ENCODE data around the gene RCE1. TPM values are rescaled to one million over a fixed set of nuclear protein-coding genes. Genes with fewer than 3 reads are reported as not detected.

Gene RCE1
- total RNA-seq, 1 donor, result 10.7 TPM

GRCh38 chr11:66892911-66893310 is 49.7 kb downstream of the RCE1 start:
- H3K4me3 ChIP-seq (ENCODE audit: low read depth, low read length), result no peak overlapping the region
- no peak for DNase-seq (ENCODE audit: low read depth)
- TF ChIP-seq CTCF (IDR thresholded peaks at IDR 0.05; ENCODE audit: insufficient read depth, low read length), result no peak

- DNase-seq (ENCODE audit: low read depth), result no peak
- no peak for TF ChIP-seq CTCF (IDR thresholded peaks at IDR 0.05; ENCODE audit: insufficient read depth, low read length)
- no peak overlapping the region for H3K4me3 ChIP-seq (ENCODE audit: low read depth, low read length)
Observed at GRCh38 chr11:66894141-66894540, 50.9 kb downstream of the RCE1 start.

Other genes with a start within 250 kb of the RCE1 start
- gene RBM14, start 226.8 kb upstream of the RCE1 start, total RNA-seq (ENCODE audit: low replicate concordance), result 11.4 and 26.9 TPM in 2 replicates
- 34.5 and 73.8 TPM in 2 replicates for gene RBM4, start 204.7 kb upstream of the RCE1 start, total RNA-seq (ENCODE audit: low replicate concordance)
- gene RBM4B, start 165.6 kb upstream of the RCE1 start, total RNA-seq (ENCODE audit: low replicate concordance), result 7.5 and 23.9 TPM in 2 replicates
- 0.27 and 4.9 TPM in 2 replicates for gene SPTBN2, start 114.2 kb upstream of the RCE1 start, total RNA-seq (ENCODE audit: low replicate concordance)
- 5.9 and 25.8 TPM in 2 replicates for gene LRFN4, start 13.6 kb downstream of the RCE1 start, total RNA-seq (ENCODE audit: low replicate concordance)
- 12.7 and 21.5 TPM in 2 replicates for gene PC, start 114.9 kb downstream of the RCE1 start, total RNA-seq (ENCODE audit: low replicate concordance)
- not detected in 2 replicates for gene C11orf86, start 131.9 kb downstream of the RCE1 start, total RNA-seq (ENCODE audit: low replicate concordance)
- gene SYT12, start 179.7 kb downstream of the RCE1 start, total RNA-seq (ENCODE audit: low replicate concordance), result 0.09 TPM in 1 of 2 replicates, not detected in the other
- gene RHOD, start 213.4 kb downstream of the RCE1 start, total RNA-seq (ENCODE audit: low replicate concordance), result 15.1 and 26.1 TPM in 2 replicates